Middle frontal gyrus (tissue), 1 donor: ENCODE results near the gene LRRC4C.

Source experiments
- DNase-seq: peaks from one replicate; pipeline ENCODE4 v3.0.0-alpha.2; 2015; ENCODE audit warnings: low spot score; ENCODE audit errors: extremely low spot score

The LRRC4C gene

DNA sequence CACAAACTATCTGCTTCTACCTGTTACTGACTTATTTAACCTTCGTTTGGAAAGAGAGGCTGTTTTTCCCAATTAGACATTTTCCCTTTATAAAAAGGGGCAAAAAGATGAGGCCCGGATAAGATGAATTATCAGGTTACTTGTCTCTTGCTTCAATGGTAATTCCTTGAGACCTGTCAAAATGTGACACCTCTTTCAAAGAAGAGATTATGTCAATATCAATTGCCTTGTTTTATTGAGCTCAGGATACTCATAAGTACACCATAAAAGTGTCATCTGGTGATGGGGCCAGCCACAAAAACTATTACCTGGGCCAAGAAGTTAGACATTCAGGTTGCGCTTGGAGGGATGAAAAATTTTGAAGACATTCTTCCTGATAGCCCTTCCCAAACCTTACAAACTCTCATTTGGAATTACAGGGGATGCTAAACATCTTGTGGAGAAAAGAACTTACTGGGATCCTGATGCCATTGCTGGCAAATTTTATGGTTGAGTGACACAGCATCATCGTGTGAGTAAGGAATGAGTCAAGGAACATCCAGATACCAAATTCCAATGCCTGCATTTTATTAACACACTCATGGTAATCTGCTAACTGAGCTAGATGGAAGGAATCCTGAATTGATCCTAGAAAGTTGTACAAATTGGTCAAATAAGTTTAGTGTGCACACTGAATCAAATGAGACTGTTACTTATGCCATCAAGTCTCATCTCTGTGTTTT lies 1071.2 kb downstream of the LRRC4C start:
- DNase-seq, result no peak

DNA sequence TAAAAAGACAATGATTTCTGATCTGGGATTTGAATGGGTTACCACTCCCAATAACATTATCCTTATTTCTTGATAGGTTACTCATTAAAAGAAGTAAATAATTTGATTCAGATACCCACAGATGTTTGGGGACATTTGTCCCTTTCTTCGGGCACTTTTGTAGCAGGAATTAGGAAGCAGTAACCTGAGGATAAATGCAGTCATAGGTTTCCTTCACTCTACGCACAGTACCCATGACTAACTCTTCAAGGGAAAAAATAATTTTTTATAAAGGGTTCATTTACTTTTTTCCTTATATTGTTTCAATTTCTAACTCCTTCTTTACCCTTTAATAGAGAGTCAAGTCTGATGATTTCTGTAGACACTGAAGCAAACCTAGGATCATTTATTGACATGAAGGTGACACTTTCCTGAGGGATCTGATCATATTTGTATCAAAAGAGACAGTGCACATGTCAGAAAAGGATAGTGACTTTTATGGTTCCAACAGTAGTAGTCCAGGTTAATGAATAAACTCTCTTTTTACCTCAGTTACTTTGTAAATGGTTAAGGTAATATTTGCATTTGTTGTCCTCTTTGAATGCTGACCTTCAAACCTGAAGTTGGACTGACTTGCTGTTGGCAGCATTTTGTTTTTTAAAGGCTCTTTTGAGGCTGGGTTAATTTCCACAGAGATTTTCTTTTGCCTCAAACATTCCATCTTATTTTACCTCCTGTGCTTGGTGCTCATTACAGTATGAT lies 1072.0 kb downstream of the LRRC4C start:
- DNase-seq, result no peak

DNA sequence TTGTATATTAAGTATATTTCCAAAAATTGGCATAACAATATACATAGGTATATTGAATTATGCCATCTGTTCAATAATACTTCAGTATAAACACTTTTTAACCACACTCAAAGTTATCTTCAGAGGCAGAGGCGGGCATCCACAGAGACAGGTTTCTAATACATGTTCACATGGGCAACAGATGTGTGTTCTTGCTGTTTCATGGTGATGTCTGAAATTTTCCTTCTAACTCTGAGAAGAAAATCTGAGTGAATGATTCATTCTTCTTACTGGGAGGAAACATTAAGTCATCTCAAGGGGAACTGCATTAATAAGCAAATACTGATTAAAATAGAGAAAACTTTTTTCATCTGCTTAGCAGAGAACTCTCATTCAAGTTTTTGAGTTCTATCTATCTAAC lies 1074.5 kb downstream of the LRRC4C start:
- no peak for DNase-seq

DNA sequence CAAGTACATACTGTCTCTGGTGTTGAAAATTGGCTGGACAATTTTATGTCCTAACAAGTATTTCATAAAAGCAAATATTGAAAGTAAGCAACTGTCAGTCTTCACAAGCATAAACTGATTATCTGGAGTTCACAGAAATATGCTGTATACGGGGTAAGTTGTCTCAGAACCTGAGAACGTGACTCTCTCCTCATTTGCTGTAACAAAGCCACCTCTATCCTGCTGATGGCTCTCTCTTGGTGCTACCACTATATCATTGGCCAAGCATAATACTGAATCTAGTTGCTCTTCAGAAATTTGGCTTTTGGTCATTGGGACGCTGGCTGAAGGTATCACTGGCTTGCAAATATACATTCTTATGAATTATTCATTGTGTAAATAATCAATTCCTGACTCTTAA lies 1078.0 kb downstream of the LRRC4C start:
- no peak for DNase-seq

DNA sequence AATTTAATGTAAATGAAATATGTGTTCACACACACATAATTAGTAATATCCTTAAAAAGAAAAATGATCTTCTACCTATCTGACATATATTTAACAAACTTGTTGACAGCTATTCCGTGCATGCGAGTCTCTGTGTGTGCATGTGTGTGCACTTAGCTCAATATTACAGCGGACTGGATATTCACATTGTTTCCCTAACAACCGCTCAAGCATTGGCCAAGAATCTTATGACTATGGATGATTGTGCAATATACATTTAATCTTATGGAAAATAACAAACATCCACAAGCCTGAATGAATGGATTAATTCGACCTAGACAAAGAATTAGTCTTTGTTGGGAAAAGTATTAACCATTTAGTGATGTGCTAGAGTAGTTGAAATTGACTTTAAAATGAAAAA lies 1078.6 kb downstream of the LRRC4C start:
- no peak for DNase-seq

DNA sequence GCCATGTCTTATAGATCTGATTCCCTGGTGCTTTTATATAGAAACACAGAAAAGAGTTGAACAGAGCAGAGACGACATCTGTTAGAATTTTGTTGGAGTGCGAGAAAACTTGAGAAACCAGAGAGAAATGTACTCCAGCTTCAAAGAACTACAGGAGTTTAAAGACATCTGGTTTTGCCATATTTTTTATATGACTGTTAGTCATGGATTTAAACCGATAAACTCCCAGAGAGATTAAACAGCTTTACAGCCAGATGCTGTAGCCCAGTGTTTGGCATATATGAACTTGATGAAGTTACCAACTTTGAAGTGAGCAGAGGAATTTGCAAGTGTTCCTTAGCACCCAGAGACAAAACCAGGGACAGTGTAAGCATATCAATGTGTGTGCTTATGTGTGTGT lies 1083.1 kb downstream of the LRRC4C start:
- no peak for DNase-seq

DNA sequence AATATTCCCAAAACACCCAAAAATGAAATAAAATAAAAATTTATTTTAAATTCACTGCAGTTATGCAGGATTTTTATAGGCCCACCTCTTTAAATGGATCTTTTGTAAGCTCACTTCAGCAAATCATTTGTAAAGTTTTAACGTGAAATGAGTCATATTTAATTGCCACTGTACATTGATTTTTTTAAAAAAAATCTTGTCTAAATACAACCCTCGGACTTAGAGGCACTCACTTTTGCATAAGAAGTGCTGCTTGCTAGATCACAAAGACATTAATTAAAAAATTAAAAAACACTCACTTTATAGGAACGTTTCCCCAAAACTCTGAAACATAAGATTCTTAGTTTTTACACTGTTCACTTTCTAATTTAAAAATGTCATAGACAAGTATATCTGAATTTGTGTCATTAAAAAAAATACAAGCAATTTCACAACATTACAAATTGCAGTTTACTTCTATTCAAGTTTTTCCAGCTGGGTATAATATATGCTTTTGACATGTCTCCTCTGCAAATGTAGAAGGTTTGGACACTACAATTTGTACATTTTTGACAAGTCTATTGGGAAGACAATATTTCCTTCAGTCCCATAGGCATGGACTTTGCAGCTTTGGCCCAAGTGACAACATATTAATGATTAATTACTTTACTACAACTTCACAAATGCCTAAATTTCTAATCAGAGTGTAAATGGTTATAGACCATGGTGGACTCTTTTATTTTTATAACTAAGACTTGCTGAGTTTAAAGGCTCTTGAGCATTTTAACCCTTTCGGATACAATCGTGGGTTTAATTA lies 1088.4 kb downstream of the LRRC4C start:
- DNase-seq, result no peak

DNA sequence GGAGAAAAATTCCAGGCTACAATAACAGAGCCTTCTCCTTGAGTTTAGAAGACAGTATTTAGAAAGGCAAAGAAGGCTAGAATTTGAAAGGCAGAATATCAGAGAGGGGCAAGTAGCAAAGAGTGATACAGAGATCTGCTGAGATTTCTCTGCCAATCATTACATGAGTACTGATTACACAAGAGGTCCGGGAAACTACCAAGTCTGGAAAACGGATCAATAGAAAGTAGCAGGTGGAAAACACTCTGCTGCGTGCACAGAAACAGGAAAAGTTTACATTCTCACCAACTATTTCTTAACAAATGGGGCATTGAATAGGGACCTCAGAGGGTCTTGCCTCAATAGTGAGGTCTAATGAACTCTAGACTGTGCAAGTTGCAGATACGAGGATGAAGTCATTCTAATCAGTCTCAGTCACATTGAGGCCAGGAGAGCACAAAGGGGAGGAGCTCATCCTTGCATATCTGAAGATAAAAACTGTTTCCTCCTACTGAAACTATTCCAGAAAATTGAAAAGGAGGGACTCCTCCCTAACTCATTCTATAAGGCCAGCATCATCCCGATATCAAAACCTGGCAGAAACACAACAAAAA lies 1099.2 kb downstream of the LRRC4C start:
- no peak for DNase-seq

DNA sequence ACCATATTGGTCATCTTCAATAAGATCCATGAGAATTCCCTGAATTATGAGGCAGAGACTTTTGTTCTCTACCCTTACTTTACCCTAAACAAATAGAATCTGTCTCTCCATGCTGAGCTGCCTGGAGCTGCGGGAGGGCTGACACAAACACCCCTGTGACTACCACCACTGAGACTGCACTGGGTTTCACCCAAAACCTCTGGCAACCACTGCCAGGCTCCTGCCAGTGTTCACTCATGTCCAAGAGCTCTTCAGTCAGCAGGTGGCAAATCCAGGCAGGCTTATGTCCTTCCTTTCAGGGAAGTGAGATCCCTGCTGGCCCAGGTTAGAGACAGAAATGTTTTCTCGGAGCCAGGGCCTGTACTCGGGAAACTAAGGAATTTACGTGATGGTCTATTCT lies 1105.3 kb downstream of the LRRC4C start:
- no peak for DNase-seq

DNA sequence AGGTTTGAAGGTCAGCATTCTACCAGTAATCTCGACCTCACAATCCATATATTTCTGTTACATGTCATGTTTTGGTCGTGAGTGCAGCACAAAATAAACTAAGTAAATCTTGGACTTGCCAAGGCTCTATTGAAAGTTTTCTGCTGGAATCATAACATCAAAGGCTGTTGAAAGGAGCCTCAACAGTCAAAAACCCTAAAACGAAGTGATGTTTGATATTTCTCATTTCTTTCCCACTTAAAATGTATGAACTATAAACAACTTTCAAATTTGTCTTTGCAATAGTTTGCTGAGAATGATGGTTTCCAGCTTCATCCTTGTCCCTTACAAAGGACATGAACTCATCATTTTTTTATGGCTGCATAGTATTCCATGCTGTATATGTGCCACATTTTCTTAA lies 1118.5 kb downstream of the LRRC4C start:
- DNase-seq, result no peak

DNA sequence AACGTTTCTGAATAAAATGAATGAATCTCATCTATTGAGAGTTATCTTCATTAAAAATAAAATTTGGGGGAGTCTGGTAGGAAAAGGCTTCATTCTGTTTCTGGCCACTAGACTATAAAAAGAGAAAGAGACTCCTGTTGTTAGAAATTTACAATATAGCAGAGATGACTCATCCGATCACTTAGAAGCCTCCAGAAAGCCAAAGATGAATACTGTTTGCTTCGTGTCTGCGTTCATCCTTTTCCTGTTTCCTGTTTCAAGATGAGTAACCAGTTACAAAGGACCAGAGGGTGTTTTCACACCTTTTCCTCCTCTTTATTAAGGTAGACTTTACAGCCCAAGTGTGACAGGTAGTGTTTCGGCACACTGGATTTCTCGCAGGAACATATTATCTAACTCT lies 1120.7 kb downstream of the LRRC4C start:
- no peak for DNase-seq

DNA sequence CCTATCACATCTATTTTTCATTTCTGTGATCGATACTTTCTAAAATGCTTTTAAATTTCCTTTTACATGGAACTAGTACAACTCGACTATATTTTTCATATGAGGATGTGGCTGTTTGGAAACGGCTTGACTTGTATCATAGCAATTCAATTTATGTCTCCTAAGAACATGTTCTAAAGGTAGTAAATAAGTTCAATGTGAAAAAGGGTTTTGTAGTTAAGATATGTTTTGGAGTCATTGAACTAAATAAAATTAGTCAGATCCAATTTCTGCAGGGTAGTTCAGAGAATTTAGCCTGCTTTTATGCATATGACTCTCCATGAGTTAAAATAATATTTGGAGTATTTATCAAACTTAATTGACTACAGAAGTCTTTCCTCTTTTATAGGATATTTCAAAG lies 1121.4 kb downstream of the LRRC4C start:
- no peak for DNase-seq

DNA sequence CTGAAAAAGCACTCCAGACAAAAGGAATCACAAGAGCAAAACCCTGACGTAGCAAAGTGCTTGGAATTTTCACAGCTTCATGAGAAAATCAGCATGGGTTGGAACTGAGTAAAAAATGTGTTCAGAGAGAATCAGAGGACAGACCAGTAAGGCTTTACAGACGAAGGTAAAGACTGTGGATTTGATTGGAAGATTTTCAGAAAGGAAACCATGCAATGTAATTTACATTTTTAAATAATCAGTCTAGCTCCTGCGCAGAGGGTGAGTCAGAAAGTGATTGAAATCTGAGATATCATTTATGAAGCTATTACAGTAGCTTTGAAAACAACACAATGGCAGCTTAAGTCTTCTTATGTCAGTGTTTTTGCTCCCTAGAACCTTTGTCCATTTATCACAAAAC lies 1122.3 kb downstream of the LRRC4C start:
- DNase-seq, result no peak

DNA sequence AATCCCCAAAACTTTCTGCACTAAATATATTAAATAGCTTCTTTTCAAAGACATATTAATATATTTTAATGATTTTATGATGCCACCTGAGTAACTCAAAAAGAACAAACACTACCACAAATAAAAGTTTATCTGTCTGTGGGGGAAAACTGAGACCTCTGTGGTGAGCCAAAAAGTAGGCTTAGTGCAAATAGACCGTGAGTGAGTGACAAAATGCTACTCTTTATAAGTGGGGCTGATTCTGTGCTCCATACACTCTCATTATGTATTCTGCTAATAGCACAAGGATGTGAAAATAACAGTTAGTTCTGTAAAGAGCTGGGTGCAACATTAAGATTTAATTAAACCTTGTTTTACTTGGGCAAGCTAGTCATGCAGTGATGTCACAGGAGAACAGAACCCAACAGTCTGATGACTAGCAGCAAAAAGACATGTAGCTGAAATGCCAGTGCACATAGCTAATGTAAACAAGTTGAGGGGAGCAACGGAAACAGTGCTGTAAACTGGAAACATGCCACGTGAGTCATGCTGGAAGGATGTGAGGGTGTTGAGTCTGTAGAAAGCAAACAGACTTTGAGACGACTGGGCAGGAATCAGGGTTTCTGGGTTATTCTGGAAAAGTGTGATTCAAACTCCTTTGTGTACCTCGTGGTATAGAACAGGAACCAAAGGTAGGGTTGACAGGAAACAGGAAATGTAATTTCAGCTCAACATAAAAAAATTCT lies 1130.4 kb downstream of the LRRC4C start:
- DNase-seq, result no peak

DNA sequence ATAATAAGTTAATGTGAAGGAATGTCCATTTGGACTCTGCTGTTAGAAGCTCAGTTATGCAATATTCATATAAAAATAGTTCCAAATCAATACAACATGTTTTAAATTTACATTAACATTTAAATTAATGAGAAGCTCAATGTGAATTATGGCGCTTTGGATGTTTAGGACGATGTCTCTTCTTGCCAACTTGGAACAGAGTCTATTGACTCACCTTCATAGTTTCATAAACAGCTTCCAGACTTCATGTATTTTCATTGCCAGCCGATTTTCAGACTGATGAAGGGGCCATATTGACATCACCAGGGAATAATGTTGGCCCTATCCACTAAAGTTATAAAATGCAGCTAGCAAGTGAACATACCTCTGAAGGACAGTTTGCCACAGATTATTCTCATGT lies 1136.2 kb downstream of the LRRC4C start:
- DNase-seq, result no peak

DNA sequence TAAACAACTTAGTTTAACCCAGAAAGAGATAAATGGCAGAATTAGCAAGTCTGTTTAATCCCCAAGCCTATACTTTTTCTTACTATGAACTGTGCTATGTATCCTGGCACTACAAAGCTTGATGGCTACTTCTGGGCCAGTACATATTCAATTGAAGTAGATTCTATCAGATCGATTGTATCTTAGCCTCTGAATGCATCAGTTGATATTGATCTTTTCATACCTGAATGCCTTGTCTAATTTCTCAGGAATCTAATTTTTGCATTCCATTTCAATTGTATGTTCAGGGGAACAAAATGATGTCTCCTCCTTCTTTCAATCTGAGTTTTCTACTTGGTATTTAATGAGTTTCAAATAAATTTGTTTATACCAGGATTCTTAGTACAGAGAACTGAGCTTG lies 1137.9 kb downstream of the LRRC4C start:
- DNase-seq, result no peak

DNA sequence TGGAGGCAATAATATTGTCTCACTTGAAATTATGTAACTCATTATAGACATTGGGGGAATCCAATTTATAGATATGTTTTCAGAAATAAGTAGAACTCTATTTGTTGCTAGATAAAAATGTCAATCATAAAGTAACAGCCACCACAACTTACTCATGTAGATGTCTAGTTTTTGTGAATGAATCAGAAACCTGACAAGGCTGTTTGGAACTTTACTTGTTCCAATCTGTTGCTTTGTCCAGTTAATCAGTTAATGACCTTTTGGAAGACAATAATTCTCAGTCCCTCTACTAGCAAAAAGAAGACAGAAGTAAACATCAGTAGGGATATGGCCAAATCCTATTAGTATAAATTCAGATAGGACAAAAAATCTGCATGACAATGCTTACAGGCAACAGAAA lies 1143.3 kb downstream of the LRRC4C start:
- DNase-seq, result no peak

DNA sequence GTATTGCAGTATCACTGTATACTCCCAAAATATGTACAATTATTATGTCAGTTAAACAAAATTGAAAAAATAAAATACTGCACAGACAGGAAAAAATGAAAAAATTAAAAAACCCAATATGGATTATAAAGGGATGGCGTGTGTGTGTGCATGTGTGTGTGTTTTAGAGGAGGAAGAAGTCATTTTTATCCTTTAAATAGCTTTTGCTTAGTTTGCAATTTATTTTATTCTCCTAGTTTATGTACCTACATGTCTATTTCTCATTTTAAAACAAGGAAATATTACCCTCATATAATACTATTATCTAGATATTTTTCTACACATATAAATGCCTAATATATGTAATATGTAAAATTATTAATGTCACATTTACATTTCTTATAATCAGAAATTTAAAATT lies 1144.3 kb downstream of the LRRC4C start:
- no peak for DNase-seq

DNA sequence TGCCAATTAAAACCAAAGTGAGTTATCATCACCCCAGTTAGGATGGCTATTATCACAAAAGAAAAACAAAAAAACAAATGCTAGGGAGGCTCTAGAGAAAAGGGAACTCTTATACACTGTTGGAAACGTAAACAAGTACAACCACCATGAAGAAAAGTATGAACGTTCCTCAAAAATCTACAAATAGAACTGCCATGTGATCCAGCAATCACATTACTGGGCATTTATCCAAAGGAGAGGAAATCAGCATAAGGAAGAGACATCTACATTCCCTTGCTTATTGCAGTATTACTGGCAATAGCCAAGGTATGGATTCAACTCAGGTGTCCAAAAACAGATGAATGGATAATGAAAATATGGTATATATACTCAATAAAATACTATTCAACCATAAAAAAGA lies 1145.1 kb downstream of the LRRC4C start:
- no peak for DNase-seq

DNA sequence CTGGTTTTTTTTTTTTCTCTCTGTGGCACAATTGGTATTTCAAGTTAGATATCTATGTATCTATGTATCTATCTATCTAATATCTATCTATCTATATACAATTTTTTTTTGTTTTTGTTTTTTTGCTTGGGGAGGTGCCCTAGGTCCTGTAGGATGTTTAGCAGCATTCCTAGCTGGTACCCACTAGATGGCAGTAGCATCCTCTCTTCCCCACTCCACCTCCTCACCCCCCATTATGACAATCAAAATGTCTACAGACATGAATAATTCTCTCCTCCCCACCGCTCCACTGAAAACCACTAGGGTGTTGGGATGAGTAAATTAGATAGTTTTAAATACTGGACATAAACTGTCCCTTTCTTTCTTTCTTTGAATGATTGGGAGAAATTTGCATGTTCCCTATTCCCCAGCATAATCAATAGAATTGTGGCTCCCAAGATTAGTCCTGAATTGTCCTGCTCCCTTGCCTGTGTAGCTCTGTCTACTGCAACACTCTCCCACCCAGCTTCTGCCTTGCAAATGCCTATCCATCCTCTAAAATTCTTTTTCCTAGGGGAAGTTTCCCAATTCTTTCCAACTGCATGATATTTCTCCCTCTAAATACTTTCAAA lies 1152.4 kb downstream of the LRRC4C start:
- DNase-seq, result no peak

DNA sequence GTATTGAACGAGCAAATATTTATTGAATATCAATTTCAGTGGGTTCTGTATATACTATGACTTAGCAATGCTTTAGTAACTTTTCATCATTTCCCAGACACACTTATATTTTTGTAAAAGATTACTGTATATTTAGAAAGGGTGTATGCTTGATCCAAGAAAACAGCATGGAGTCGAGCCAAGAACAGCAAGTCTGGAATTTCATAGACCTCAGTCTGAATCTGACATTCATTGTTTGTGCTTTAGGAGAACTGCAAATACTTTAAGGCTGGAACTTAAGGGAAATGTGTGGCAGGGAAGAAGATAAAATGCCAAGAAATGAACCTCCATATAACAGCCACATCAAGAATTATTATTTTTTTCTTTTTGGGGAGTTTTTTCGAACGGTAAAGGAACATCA lies 1156.8 kb downstream of the LRRC4C start:
- no peak for DNase-seq
